ENCODE measurements around the gene KRT6B. TPM values are rescaled to one million over a fixed set of nuclear protein-coding genes. Genes with fewer than 3 reads are reported as not detected.

KRT6B gene
- total and polyA plus RNA-seq, 2 of the 8 experiments (the other 6 are each of a cell fraction or from before 2014, with no cell fraction given), result not detected

DNA sequence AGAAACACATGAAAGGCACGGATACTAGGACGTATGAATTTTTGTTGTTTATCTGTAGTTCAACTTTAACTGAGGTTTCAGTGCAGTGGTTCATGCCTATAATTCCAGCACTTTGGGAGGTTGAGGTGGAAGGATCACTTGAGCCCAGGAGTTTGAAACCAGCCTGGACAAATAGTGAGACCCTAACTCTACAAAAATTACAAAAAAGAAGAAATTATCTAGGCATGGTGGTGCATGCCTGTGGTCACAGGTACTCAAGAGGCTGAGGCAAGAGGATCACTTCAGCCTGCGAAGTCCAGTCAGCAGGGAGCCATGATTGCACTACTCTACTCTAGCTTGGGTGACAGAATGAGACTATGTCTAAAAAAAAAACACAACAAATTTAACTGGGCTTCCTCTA, 8.0 kb downstream of the KRT6B start:
- H3K79me1 ChIP-seq (ENCODE audit: low read depth, low read length), result no peaks in the 10 kb centered on the region
- no peaks in the 10 kb centered on the region for H3K23me2 ChIP-seq (ENCODE audit: low read depth, low read length)
- no peak overlapping the region for H2BK120ac ChIP-seq (replicated peaks; ENCODE audit: low read depth, low read length)
- no peak overlapping the region for H3K23ac ChIP-seq (ENCODE audit: insufficient read length)
- WGBS, 2 experiments (ENCODE audit: extremely low coverage in 1 of 2, insufficient coverage in 1 of 2, insufficient read length in 1 of 2, insufficient replicate concordance in 2 of 2, low coverage in 1 of 2, low lambda C conversion rate in 2 of 2, missing lambda C conversion rate in 1 of 2), result 67% methylated on average over 3 of the region's 3 CpGs; no CpG with 5 or more reads in 1 of the 2 experiments
- DNase-seq (ENCODE audit: low read depth in 1 of 2, low spot score in 2 of 2) (no peak), FAIRE-seq (no peak)
- no peak overlapping the region for H4K91ac ChIP-seq (replicated peaks; ENCODE audit: insufficient read length, low read length)
- no peak overlapping the region for H3K9ac ChIP-seq (replicated peaks in 1 of 4; ENCODE audit: extremely low read depth in 1 of 4, low read depth in 3 of 4, low read length in 3 of 4)
- H3K27ac ChIP-seq (ENCODE audit: low read depth, low read length), result no peak overlapping the region
- POLR2A ChIA-PET (ENCODE audit: partially characterized antibody), result interaction anchor here (1.0 kb wide), 1 partner anchor 39 kb away, joined by 3 read pairs; no protein-coding TSS in a partner anchor
- no peaks in the 10 kb centered on the region for H3K79me2 ChIP-seq (ENCODE audit: control insufficient read depth in 1 of 2, insufficient read depth in 2 of 2, low read length in 2 of 2)
- H3K4me1 ChIP-seq (replicated peaks in 1 of 4; ENCODE audit: control insufficient read depth in 3 of 4, insufficient read depth in 4 of 4, low read length in 3 of 4), result peaks cover 0 to 5% (median 3%) of the 10 kb centered on the region in 4 experiments; a peak in 3 of 7 replicates
- H2BK5ac ChIP-seq (ENCODE audit: low read depth, low read length), result no peak overlapping the region
- H2AK5ac ChIP-seq (ENCODE audit: low read depth, low read length), result no peak overlapping the region
- no peak overlapping the region for H3K18ac ChIP-seq (ENCODE audit: extremely low read depth, low read length)
- no peak overlapping the region for H3K4me2 ChIP-seq (ENCODE audit: insufficient read depth in 1 of 2, low read depth in 2 of 2, low read length in 2 of 2)
- CTCF ChIA-PET (ENCODE audit: partially characterized antibody), result interaction anchor here (0.6 kb wide), 1 partner anchor 287 kb away, joined by 3 read pairs; no protein-coding TSS in a partner anchor
- H2BK12ac ChIP-seq (ENCODE audit: low read depth, low read length), result no peak overlapping the region
- no peak overlapping the region for H3K14ac ChIP-seq (ENCODE audit: insufficient read length)
- no peak overlapping the region for H2AFZ ChIP-seq (ENCODE audit: low read length)
- no peak overlapping the region for H4K5ac ChIP-seq (ENCODE audit: insufficient read length, low read depth, low read length)
- H3K56ac ChIP-seq (replicated peaks; ENCODE audit: insufficient read length, low read depth, low read length), result no peak overlapping the region
- H2BK20ac ChIP-seq (ENCODE audit: low read length), result no peak overlapping the region
- no peak overlapping the region for H3K4me3 ChIP-seq (ENCODE audit: extremely low read depth in 1 of 4, insufficient read depth in 2 of 4, low read depth in 3 of 4, low read length in 4 of 4)
- no peak overlapping the region; the same call in 1 of the 2 replicates for H4K8ac ChIP-seq (ENCODE audit: extremely low read depth, insufficient read depth, low read length)
- no peaks in the 10 kb centered on the region; a peak in 2 of 7 replicates for H3K27me3 ChIP-seq (replicated peaks in 1 of 4; ENCODE audit: control insufficient read depth in 3 of 4, extremely low read depth in 1 of 4, insufficient read depth in 3 of 4, low read length in 3 of 4)
- no peaks in the 10 kb centered on the region for H4K20me1 ChIP-seq (replicated peaks in 1 of 2; ENCODE audit: control insufficient read depth in 1 of 2, insufficient read depth in 2 of 2, low read length in 2 of 2)
- no peak overlapping the region for H3K4ac ChIP-seq (replicated peaks; ENCODE audit: insufficient read length, low read depth, low read length)
- H3K9me3 ChIP-seq (ENCODE audit: insufficient read depth in 2 of 2, low read depth in 1 of 2, low read length in 1 of 2), result peaks cover 5 to 6% of the 10 kb centered on the region in 2 experiments; a peak in 3 of 4 replicates
- no peak overlapping the region for H2BK15ac ChIP-seq (ENCODE audit: low read length)
- H3K36me3 ChIP-seq (ENCODE audit: control insufficient read depth in 2 of 4, insufficient read depth in 4 of 4, low read length in 3 of 4), result no peaks in the 10 kb centered on the region
- TF ChIP-seq CEBPB (IDR thresholded peaks at IDR 0.05; ENCODE audit: low read depth, low read length) (no peak), RAD21 (IDR thresholded peaks at IDR 0.05 in 1 of 2, conservative IDR thresholded peaks at IDR 0.05 in 1 of 2; ENCODE audit: low read depth in 2 of 2, low read length in 2 of 2) (no peak), E2F6 (IDR thresholded peaks at IDR 0.05) (no peak), PHF8 (conservative IDR thresholded peaks at IDR 0.05; ENCODE audit: low read depth, low read length) (no peak), TAF7 (optimal IDR thresholded peaks at IDR 0.05; ENCODE audit: borderline replicate concordance, low read depth, low read length) (no peak), POLR2AphosphoS5 (IDR thresholded peaks at IDR 0.05; ENCODE audit: low read depth, low read length) (no peak), SP4 (IDR thresholded peaks at IDR 0.05; ENCODE audit: low read length) (no peak), EZH2 (IDR thresholded peaks at IDR 0.05; ENCODE audit: low read depth, low read length, severe bottlenecking) (no peak), BCL11A (IDR thresholded peaks at IDR 0.05; ENCODE audit: low read depth in 2 of 2, low read length in 2 of 2) (no peak)
- TF ChIP-seq, protein P1, sequence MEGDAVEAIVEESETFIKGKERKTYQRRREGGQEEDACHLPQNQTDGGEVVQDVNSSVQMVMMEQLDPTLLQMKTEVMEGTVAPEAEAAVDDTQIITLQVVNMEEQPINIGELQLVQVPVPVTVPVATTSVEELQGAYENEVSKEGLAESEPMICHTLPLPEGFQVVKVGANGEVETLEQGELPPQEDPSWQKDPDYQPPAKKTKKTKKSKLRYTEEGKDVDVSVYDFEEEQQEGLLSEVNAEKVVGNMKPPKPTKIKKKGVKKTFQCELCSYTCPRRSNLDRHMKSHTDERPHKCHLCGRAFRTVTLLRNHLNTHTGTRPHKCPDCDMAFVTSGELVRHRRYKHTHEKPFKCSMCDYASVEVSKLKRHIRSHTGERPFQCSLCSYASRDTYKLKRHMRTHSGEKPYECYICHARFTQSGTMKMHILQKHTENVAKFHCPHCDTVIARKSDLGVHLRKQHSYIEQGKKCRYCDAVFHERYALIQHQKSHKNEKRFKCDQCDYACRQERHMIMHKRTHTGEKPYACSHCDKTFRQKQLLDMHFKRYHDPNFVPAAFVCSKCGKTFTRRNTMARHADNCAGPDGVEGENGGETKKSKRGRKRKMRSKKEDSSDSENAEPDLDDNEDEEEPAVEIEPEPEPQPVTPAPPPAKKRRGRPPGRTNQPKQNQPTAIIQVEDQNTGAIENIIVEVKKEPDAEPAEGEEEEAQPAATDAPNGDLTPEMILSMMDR (IDR thresholded peaks at IDR 0.05; ENCODE audit: control extremely low read depth in 1 of 3, insufficient read depth in 1 of 3, low read depth in 1 of 3, low read length in 3 of 3), result no peak
